RWPE1 (cell line): ENCODE data around the gene CCDC88B.
"Not testable (repeated sequence)": the region's sequence is repeated elsewhere in the genome, so short reads cannot be mapped to it uniquely, and the experiment has no call there.

Experiments
- CTCF ChIA-PET: fragments of 350-600 bp; sonication (Branson Sonifier 250); formaldehyde crosslinking; extraction: SDS; loops from one replicate; lab custom pipeline; 2021; lab: Yijun Ruan, JAX
- POLR2A ChIA-PET: fragments of 400-600 bp; formaldehyde crosslinking; extraction: SDS; loops from one replicate; lab custom pipeline; 2020; ENCODE audit warnings: antibody characterized with exemption; ENCODE audit not compliant: low non-redundant PET; lab: Yijun Ruan, JAX
- DNase-seq: peaks from one replicate; pipeline ENCODE4 v3.0.0; 2012; ENCODE audit warnings: low spot score
- H3K27ac ChIP-seq: fragments of 450-650 bp; 2 replicates; pipeline ENCODE4 v1.5.1; 2017
- CTCF ChIP-seq: fragments of 450-650 bp; conservative IDR thresholded peaks from 2 replicates; pipeline ENCODE4 v1.5.1; 2017; ENCODE audit warnings: low read depth, mild to moderate bottlenecking

CCDC88B gene

GRCh38 chr11:64322925-64323260 is 17.1 kb upstream of the CCDC88B start:
- CTCF ChIA-PET, result interaction anchor here (1.7 to 2.9 kb wide), 2 partner anchors 9 to 20 kb away, joined by 6 to 11 read pairs; no protein-coding TSS in a partner anchor
- POLR2A ChIA-PET, result no interaction called here
- no peak for TF ChIP-seq CTCF
- no peak for DNase-seq
- peak overlapping the region; percentile 100 for H3K27ac ChIP-seq

- POLR2A ChIA-PET, result no interaction called here
- peak overlapping the region; percentile 100 for H3K27ac ChIP-seq
- no peak for TF ChIP-seq CTCF
- DNase-seq, result no peak
- CTCF ChIA-PET, result interaction anchor here (0.9 to 2.9 kb wide), 4 partner anchors 9 to 32 kb away, joined by 3 to 11 read pairs (median 8); no protein-coding TSS in a partner anchor
Observed at GRCh38 chr11:64323373-64323772, 16.6 kb upstream of the CCDC88B start.

DNA sequence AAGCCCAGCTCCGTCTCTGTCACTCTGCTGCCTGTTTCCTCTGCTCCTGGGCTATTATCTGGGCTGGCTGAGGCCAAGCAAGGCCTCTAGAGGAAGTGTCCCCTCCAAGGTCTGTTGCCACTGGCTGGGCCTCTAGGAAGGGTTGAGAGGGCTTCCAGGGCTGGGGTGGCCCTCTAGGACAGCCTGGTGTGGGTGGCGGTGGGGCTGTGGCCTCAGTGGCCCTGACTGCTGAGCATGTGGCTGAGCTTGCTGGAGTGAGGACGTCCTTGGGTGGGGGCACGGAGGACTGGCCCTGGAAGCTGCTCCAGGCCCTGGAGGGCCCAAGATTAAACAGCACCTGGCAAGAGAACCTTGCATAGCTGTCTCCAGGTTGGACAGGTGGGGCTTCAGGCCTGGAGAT is 16.0 kb upstream of the CCDC88B start:
- CTCF ChIA-PET, result interaction anchor here (0.9 to 2.9 kb wide), 3 partner anchors 8 to 31 kb away, joined by 3 to 11 read pairs (median 10); no protein-coding TSS in a partner anchor
- H3K27ac ChIP-seq, result peak overlapping the region; percentile 100
- DNase-seq, POLR2A ChIA-PET: not testable (repeated sequence)

- CTCF ChIA-PET, result interaction anchor here (1.5 kb wide), 1 partner anchor 30 kb away, joined by 10 read pairs; no protein-coding TSS in a partner anchor
- H3K27ac ChIP-seq, result peak overlapping the region; percentile 100
Observed at GRCh38 chr11:64324692-64325469, 15.1 kb upstream of the CCDC88B start.

GRCh38 chr11:64327375-64327774 is 12.6 kb upstream of the CCDC88B start:
- H3K27ac ChIP-seq, result peak overlapping the region; percentile 98; the same call in 1 of the 2 replicates
- TF ChIP-seq CTCF, result no peak
- POLR2A ChIA-PET, result no interaction called here
- CTCF ChIA-PET, result no interaction called here
- DNase-seq, result no peak

More at GRCh38 chr11:64324692-64325469, 15.1 kb upstream of the CCDC88B start:
- POLR2A ChIA-PET, result interaction anchor here (0.6 to 0.7 kb wide), 5 partner anchors 8 to 95 kb away, joined by 3 to 4 read pairs (median 3); partner anchors contain the start of genes DNAJC4 and FKBP2
- peak; percentile 76 for DNase-seq
- TF ChIP-seq CTCF, result no peak

GRCh38 chr11:64327993-64328392 is 12.0 kb upstream of the CCDC88B start:
- ChIA-PET POLR2A (no interaction called here), CTCF (no interaction called here)
- H3K27ac ChIP-seq, result peak overlapping the region; percentile 98
- TF ChIP-seq CTCF, result no peak
- DNase-seq, result no peak
